ENCODE results near the gene KRTAP5-8.

GRCh38 chr11:71505001-71505400, 32.8 kb upstream of the KRTAP5-8 start:
- no peak for TF ChIP-seq EZH2 (IDR thresholded peaks at IDR 0.05; ENCODE audit: low read length, missing control alignments)
- no peak for TF ChIP-seq CTCF (conservative IDR thresholded peaks at IDR 0.05 in 1 of 2, IDR thresholded peaks at IDR 0.05 in 1 of 2; ENCODE audit: low read depth in 1 of 2, low read length in 2 of 2)

Data from fibroblast of lung (primary cell).